GM18502 (cell line): ENCODE results near the gene PLEKHG4.

Experiments used
- ATAC-seq: cut with Tn5 transposase; IDR thresholded peaks from one replicate; pipeline ENCODE4 v1.9.1; 2021; ENCODE audit warnings: mild to moderate bottlenecking; ENCODE audit not compliant: unreplicated experiment, poor library complexity

PLEKHG4 gene, protein sequence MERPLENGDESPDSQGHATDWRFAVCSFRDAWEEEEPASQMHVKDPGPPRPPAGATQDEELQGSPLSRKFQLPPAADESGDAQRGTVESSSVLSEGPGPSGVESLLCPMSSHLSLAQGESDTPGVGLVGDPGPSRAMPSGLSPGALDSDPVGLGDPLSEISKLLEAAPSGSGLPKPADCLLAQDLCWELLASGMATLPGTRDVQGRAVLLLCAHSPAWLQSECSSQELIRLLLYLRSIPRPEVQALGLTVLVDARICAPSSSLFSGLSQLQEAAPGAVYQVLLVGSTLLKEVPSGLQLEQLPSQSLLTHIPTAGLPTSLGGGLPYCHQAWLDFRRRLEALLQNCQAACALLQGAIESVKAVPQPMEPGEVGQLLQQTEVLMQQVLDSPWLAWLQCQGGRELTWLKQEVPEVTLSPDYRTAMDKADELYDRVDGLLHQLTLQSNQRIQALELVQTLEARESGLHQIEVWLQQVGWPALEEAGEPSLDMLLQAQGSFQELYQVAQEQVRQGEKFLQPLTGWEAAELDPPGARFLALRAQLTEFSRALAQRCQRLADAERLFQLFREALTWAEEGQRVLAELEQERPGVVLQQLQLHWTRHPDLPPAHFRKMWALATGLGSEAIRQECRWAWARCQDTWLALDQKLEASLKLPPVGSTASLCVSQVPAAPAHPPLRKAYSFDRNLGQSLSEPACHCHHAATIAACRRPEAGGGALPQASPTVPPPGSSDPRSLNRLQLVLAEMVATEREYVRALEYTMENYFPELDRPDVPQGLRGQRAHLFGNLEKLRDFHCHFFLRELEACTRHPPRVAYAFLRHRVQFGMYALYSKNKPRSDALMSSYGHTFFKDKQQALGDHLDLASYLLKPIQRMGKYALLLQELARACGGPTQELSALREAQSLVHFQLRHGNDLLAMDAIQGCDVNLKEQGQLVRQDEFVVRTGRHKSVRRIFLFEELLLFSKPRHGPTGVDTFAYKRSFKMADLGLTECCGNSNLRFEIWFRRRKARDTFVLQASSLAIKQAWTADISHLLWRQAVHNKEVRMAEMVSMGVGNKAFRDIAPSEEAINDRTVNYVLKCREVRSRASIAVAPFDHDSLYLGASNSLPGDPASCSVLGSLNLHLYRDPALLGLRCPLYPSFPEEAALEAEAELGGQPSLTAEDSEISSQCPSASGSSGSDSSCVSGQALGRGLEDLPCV

DNA sequence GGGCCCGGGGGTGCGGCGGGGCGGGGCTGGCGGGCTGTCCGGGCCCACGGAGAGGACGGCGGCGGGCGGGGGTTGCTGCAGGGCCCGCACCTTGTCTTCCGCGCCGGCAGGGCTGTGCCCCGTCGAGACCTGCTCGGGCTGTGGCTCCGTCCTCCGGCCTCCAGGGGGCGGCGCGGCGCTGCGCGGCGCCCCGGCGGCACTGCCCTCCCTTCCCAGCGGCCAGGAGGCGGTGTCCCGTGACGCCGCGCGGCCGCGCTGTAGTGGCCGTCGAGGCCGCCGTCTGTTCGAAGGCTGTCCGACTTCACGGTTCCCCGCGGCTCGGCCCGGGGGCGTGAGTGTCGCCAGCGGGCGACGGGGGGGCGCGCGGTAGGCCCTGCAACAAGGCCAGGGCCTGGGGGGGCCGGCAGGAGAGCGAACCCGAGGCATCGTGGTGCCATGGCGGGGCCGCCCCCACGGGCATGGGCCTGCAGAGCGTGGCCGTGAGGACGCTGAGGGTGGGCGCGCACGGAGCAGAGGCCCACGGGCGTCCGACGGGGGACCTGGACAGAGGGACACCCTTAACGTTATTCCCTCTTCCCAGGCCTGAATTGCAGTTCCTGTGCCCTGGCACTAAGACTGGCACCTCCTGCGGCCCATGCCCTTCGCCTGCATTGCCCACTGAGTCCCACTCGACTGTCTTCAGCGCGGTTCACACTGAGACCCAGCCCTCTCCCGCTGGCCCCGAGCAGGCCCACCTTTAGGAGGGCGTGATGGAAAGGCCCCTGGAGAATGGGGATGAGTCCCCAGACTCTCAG is at the start of gene PLEKHG4:
PLEKHG4 (plus strand) TSS at position 237 of the 794 bp plus-strand sequence; CDS start at position 750, 513 bp downstream.
- ATAC-seq, result peak; percentile 82

DNA sequence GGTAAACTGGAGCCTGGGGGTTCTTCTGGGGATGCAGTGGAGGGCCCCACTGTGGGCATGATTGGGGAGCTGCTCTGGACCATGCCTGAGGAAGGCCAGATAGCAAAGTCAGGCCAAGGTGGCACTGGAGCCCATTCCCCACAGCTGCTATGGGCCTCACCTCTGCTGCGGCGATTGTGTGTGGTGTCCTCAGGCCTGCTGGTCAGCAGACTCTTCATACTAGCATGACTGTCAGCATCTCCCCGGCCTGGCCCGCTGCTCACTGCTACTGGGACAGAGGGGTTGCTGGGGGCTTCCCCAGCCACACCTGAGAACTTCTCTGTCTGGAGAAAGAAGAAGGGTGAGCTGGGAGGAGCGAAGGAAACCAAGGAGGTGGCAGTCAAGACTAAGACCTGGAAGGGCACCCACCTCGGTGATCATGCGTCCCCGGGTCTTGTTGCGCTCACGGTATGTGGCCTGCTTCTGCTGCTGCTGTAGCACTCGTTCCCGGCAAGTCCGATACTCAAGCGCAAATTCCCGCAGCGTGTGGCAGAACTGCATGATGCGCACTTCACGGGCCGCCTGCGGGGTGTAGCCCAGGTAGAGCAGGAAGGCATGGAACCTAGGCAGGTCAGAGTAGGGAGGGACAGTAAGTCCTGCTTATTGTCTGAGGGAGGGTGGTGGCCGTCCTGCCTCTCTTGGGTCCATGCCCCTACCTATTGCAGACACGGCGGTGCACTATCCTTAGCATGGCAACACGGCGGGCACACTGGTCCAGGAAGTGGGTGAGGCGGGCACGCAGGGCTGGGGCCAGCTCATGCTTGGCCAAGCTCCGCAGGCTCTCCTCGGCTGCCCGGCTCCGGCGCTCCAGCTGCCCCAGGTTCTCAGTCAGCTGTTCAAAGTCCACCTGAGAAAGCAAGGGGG is 49.2 kb upstream of the PLEKHG4 start:
- no peak for ATAC-seq

DNA sequence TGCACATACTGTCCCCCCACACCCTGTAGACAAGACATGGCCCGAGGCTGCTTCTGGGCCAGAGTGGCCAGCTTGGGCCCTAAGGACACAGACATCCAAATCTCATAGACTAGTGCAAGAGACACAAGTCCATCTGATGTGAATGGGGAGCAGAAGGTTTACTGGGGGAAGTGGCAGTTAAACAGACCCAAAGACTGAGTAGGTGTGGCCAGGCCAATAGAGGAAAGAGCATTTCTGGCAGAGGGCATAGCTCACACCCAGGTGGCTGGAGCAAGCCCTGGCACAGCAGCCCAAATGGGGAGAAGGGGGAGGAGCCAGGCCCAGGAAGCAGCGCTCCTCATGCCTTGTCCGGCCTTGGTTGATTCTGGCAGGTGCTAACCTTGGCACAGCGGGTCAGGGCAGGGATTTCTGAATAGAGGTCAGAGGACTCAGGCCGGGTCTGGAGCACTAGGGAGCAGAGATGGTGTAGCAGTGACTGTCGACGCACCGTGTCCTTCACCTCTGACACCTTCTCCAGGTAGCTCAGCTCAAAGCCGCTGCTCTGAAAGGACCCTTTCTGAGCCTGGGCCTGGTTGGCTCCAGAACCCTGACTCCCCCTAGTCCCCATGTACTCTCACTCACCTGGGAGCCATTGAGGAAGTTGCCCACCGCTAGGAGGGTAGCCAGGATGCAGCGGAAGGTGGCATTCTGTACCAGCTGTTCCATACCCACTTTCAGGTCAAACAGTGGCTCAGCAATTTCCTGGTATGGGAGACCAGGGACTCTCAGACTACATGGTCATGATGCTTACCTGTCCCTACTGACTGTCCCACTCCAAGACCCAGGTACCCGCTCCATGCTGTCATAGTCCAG is 48.3 kb upstream of the PLEKHG4 start:
- ATAC-seq, result no peak

DNA sequence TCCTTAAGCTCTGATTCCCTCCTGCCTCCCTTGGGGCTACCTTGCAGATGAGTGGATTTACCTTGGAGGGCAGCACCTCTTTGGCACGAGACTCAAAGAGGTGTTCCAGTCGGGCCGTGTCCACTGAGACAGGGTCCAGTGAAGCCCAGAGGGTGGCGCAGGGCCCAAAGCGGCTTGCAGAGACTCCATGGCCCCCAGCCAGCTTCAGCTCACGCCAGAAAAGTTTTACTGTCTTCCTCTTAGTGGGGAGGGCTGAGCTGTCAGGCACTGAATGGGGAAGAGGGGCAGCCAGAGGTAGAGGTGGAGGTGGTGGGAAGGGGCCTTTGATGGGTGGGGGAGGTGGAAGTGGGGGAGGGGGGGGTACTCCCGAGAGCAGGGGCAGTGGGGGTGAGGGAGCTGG is 45.7 kb upstream of the PLEKHG4 start:
- no peak for ATAC-seq

DNA sequence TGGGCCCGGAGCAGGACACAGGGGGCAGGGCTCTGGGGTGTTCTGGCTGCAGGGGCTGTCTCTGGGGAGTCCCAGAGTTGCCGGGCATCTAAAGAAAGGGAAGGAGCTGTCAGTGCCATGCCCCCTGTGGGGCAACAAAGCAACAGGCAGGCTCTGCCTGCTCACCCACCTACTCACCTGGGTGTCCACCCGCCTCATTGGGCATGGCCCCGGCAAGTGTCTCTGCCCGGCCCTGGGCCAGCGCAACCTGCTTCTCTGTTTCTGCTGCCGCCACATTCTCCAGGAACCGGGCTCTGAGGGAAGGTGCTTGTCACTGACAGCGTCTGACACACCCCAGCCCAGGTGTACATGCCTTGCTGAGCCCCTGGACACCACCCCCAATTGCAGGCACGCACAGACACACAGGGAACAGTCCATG is 45.1 kb upstream of the PLEKHG4 start:
- no peak for ATAC-seq

DNA sequence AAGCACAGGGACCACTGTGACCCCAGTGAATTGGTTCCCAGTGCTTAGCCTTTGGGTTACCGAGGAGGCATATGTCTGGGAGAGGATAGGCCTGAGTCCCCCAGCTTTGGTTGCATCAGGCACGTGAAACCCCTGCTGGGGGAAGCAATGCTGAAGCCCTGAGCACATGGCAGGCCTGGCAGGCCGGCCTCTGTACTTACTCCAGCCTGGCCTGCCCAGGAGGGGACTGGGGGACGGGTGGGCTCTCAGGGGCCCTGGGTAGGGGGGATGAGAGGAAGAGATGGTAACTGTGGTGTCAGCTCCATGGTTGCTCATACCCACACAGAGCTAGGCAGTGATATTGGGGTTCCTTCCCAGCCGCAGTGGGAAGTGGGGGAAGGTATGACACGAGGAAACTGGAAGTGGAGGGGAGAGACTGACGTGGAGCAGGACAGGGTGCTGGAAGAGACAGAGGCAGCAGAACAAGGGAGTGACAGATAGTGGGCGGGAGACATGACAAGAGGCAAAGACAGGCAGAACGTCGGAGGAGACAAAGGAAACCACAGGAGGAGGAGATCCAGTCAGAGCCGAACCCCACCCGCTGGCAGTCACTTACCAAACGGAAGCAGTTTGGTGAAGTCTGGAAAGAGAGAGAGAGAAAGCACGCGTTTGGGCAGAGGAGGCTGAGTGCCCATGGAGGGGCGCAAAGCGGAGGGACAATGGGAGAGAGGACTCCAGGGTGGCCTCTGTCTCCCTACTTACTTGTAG is 43.3 kb upstream of the PLEKHG4 start:
- ATAC-seq, result peak; percentile 13

DNA sequence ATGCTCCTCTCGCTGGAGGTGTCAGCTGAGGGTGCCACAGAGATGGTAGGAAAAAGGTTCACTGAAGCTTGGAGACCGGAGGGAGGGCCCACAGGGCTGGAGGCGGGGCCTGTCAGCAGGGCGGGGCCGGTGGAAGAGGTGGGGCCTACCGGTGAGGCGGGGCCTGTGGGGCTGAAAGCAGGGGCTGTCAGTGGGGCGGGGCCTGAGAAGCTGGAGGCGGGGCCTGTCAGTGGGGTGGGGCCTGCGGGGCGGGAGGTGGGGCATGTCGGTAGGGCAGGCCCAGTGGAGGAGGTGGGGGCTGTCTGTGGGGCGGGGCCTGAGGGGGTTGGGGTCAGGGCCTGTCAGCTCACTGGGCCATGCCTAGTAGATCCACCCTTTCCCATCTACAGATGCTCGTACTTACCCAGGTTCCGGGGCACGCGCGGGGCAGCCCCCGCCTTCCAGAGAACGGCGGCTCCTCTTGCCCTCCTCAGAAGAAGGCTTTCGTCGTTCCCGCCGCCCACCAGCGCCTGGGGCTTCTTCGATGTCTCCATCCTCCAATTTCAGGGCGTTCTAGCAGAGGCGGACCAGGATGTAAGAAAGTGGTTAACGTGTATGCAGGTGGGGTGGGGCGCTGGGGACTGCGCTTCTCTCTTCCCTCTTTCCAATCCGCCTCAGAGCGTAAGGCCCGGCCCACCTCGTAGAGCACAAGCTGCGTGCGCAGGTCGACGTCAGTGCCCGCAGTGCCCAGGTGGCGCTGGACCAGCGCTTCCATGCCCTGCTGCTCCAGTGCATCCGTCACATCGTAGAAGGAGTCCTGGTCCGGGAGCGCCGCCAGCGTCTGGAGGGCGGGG is 42.6 kb upstream of the PLEKHG4 start:
- ATAC-seq, result peak; percentile 64

DNA sequence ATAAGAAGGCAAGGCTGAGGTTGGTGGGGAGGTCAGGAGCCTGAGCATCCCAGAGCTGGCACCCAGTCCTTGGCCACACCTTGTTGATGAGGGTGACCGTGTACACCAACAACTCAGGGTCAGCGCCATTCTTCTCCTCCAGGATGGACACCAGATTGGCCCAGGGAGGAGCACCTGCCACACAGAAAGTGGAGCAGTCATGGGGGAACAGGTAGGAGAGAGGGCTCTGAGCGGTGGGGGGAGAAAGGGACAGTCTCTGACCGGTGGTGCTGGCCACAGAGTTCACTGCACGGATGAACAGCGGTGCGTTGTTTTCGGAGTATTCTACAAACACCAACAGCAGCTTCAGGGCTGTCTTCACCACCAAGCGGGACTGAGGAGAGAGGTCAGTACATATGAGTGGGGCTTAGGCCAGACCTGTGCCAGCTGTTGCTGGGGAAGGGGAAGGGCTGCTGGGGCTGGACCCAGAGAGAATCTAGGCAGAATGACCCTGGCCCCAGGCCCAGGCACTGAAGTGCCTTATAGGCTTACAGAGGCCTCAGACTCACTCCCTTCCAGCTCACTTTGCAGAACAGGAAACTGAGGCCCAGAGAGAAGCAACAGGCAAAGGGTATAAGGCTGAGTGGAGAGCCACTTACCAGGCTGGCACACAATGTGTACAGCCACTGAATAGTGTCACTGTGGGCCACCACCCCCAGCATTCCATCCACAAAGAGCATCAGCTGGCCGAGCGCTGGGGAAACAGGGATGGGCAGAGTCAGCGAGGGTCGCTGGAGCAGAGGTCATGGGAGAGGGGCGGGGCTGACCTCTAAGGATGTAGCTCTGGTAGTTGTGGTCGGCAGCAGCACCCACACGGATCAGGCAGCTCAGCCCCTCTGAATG is 41.7 kb upstream of the PLEKHG4 start:
- no peak for ATAC-seq

DNA sequence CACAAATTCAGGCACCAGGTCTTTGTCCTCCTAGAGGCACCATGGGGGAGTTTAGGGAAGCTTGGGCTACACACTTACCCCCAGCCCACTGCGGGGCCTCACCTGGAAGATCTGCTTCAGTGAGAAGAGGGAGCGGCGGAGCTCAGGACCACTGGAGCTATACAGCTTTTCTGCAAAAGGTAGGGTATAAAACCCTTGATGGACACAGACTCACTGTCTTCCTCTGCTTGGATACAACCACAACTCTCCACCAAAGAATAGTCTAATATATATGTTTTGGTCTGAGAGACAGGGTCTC is 41.1 kb upstream of the PLEKHG4 start:
- no peak for ATAC-seq

DNA sequence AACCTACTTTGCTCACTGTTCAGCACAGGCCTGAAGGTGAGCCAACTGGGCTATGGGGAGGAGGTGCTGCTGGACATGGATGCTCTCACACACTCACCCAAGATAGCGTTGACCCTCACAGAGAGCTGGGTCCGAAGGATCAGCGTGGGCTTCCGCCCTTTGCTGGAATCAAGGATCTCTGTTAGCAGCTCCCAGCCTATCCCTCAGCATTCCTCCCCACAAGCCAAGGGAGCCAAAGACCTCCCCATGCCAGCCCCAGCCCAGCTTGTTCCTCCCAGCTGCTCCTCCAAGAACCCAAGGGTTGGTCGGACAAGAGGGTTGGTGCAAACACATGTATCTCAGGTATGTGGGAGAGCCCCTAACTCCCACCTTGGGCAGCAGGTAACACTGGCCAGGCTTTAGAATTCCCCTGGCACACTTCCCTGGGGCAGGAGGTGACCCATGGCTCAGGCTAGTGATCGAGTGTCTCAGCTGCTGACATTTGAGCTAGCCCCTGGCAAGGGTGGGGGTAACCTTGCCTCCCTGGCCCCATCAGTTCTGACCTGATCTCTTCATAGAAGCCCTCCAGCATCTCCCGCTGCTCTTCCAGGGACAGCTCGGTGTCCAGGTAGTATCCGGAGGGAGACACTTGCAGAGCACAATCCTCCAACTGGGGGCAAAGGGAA is 40.4 kb upstream of the PLEKHG4 start:
- no peak for ATAC-seq

DNA sequence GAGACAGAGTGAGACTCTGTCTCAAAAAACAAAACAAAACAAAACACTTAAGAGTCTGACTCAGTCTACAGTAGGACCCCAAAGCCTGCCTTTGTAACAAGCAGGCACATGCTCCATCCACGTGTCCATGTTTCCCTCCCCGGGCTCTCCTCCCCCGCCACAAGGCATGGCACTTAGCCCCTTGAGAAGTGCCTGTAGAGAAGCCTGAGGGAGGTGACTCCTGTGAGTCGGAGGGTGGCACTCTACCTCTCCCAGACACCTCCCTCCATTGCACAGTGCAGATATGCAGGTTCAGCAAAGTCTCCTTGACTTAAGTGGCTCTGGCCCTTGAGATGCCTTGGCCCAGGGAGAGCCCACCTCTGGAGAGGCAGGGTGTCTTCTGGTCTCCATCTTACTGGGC is 38.8 kb upstream of the PLEKHG4 start:
- no peak for ATAC-seq

DNA sequence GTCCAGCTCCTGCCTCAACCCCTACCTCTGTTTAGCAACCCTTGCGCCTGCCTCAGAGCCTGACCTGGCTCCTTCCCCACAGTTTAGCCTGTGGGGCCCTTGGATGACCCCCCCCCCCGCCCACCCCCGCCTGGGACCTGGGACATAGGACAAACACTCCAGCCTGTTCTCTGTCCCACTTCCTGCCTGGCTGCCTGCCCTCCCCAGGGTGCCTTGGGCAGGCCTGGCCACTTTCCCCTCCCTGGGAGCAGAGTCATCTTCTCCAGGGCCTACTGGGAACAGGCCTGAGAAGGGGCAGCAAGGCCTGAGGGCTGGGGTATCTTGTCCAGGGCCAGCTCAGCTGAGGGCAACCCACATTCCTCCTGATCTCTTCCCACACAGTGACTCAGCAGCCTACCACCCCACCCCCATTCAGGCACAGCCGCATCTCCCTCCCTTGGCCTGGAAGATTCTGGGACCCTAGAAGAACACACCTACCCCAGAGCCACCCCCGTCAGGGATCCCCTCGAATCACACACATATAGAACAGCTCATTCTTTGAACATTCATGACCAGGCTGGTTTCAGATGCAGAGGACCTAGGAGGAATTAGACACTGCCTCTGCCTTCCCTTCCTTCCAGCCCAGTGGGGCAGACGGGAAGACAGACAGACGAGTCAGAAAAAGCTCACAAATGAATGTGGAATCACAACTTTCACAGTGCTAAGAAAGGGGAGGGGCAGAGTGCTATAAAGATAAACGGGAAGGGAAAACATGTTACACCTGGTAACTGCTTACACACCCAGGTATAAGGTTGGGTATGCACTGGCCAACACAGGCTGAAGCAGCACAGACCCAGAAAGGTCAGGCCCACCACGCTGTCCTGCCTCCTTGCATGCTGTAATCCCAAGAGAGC is 38.1 kb upstream of the PLEKHG4 start:
- no peak for ATAC-seq

DNA sequence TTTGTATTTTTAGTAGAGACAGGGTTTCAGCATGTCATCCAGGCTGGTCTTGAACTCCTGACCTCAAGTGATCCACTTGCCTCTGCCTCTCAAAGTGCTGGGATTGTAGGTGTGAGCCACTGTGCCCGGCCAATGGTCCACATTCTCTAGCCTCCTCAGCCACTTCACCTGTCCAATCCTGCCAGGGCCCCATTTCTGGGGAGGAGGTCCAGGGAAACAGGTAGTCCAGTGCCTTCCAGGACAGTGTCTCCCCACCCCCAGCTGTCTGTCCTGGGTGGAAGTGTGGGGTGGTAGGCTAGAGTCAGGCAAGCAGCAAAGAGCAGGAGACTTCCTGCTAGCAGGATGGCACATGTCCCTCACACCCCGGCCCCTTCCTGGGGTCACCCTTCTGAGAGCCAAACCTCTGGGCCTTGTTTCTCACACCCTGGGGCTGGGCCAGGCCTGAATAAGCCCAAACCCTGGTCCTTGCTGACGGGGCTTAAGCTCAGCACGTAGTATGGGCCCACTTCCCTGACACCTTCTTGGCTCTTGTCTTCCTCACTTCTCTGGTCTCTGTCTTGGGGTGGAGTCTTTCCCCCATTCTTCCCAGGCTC is 37.1 kb upstream of the PLEKHG4 start:
- no peak for ATAC-seq

DNA sequence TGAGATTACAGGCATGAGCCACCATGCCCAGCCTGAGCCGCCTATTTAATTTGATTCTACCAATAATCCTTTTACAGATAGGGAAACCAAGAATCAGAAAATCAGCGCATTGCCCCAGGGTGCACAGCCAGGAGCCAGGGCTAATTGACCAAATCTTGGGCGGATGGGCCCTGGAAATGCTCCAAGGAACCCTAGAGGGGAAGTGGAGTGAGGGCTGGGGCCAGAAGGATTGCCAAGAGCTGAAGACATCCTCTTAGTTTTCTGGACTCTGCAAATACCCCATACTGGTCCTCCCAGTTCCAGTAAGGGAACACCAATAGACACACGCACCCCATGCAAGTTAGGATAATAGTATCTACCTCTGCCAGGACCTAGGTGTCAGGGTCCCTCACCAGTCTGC is 35.9 kb upstream of the PLEKHG4 start:
- no peak for ATAC-seq
